Transverse colon (tissue), 3 donors: ENCODE data around the gene ATP5ME.

Experiments used
- CTCF ChIP-seq, 5 experiments: fragments of 200-600 bp in 3 of 5; fragments of 450-650 bp in 2 of 5; sonication (generic) in 3 of 5; IDR thresholded peaks; 1 replicate in 2 of 5; 2 replicates in 3 of 5; pipeline ENCODE4 v1.5.1; 2016 to 2017; ENCODE audit warnings: antibody characterized with exemption in 5 of 5, inconsistent platforms in 3 of 5, mild to moderate bottlenecking in 2 of 5, moderate library complexity in 1 of 5
- POLR2A ChIP-seq: fragments of 450-650 bp; IDR thresholded peaks from one replicate; pipeline ENCODE4 v1.6.1; 2016; ENCODE audit warnings: antibody characterized with exemption, mild to moderate bottlenecking, moderate library complexity

- TF ChIP-seq POLR2A = no peak
- no peak for TF ChIP-seq CTCF (IDR thresholded peaks at IDR 0.05)
Observed at GRCh38 chr4:708631-708933, 34.5 kb upstream of the ATP5ME start.
